EL (cell line): ENCODE results near the gene SEPSECS.

Experiments
- DNase-seq: peaks from one replicate; pipeline ENCODE4 v3.0.0-alpha.2; 2016

Gene SEPSECS

GRCh38 chr4:25154594-25155265, 5.5 kb downstream of the SEPSECS start:
- DNase-seq, result no peak

- DNase-seq, result no peak
Observed at GRCh38 chr4:25146076-25146475, 14.2 kb downstream of the SEPSECS start.

- peak; percentile 25 for DNase-seq
Observed at GRCh38 chr4:25144870-25145481, 15.3 kb downstream of the SEPSECS start.

GRCh38 chr4:25142468-25142867, 17.8 kb downstream of the SEPSECS start:
- DNase-seq, result no peak

- DNase-seq, result no peak
Observed at GRCh38 chr4:25141592-25141991, 18.7 kb downstream of the SEPSECS start.

- no peak for DNase-seq
Observed at GRCh38 chr4:25133132-25133531, 27.1 kb downstream of the SEPSECS start.

- no peak for DNase-seq
Observed at GRCh38 chr4:25131926-25132325, 28.3 kb downstream of the SEPSECS start.

- no peak for DNase-seq
Observed at GRCh38 chr4:25131381-25131780, 28.9 kb downstream of the SEPSECS start.

- no peak for DNase-seq
Observed at GRCh38 chr4:25129917-25130316, 30.3 kb downstream of the SEPSECS start.

GRCh38 chr4:25128671-25129070, 31.6 kb downstream of the SEPSECS start:
- no peak for DNase-seq

GRCh38 chr4:25123236-25123635, 37.0 kb downstream of the SEPSECS start:
- DNase-seq, result no peak

- DNase-seq, result no peak
Observed at GRCh38 chr4:25120146-25120940, 39.9 kb downstream of the SEPSECS start.

- DNase-seq, result no peak
Observed at GRCh38 chr4:25117716-25118472, 42.4 kb downstream of the SEPSECS start.

- DNase-seq, result no peak
Observed at GRCh38 chr4:25117274-25117673, 43.0 kb downstream of the SEPSECS start.

- peak; percentile 58 for DNase-seq
Observed at GRCh38 chr4:25113915-25114904, 46.0 kb downstream of the SEPSECS start.

GRCh38 chr4:25112995-25113380, 47.3 kb downstream of the SEPSECS start:
- no peak for DNase-seq

- DNase-seq, result no peak
Observed at GRCh38 chr4:25112366-25112994, 47.8 kb downstream of the SEPSECS start.

- DNase-seq, result no peak
Observed at GRCh38 chr4:25111648-25112196, 48.5 kb downstream of the SEPSECS start.

- no peak for DNase-seq
Observed at GRCh38 chr4:25110527-25111329, 49.5 kb downstream of the SEPSECS start.

- no peak for DNase-seq
Observed at GRCh38 chr4:25109511-25109910, 50.7 kb downstream of the SEPSECS start.
